K562 (cell line): ENCODE results near the gene TXNRD2. TPM values are rescaled to one million over a fixed set of nuclear protein-coding genes. Genes with fewer than 3 reads are reported as not detected.

Experiments used
- BDP1 ChIP-seq: IDR thresholded peaks from 3 replicates; pipeline ENCODE4 v1.6.1; 2011; ENCODE audit not compliant: insufficient read length, insufficient read depth
- COPS2 ChIP-seq: fragments of 450-650 bp; conservative IDR thresholded peaks from 2 replicates; pipeline ENCODE4 v1.6.1; 2016; ENCODE audit warnings: mild to moderate bottlenecking, moderate library complexity
- LARP7 ChIP-seq: fragments of 450-650 bp; IDR thresholded peaks from 2 replicates; pipeline ENCODE4 v1.6.1; 2016
- MEIS2 ChIP-seq: fragments of 450-650 bp; IDR thresholded peaks from 2 replicates; pipeline ENCODE4 v1.6.1; 2014; ENCODE audit warnings: mild to moderate bottlenecking; ENCODE audit not compliant: partially characterized antibody
- PRPF4 ChIP-seq: fragments of 200-400 bp; formaldehyde crosslinking; IDR thresholded peaks from one replicate; pipeline ENCODE4 v1.6.1; 2017; ENCODE audit warnings: low read length, low read depth, mild to moderate bottlenecking; ENCODE audit not compliant: insufficient read depth, poor library complexity, severe bottlenecking
- PTRF ChIP-seq: fragments of 450-650 bp; IDR thresholded peaks from 2 replicates; pipeline ENCODE4 v1.6.1; 2016; ENCODE audit warnings: mild to moderate bottlenecking, missing genetic modification characterization, missing compliant biosample characterization
- RBBP5 ChIP-seq: fragments of 200-600 bp; sonication (generic); IDR thresholded peaks from 2 replicates; pipeline ENCODE4 v1.6.1; 2012; ENCODE audit warnings: borderline replicate concordance, mild to moderate bottlenecking, low read length, control low read depth, inconsistent platforms; ENCODE audit not compliant: insufficient read depth, poor library complexity, severe bottlenecking
- polyA plus RNA-seq, 8 experiments: library from polyadenylated mRNA; depleted of rRNA in 4 of 8; stranded (reverse) in 5 of 8; unstranded in 3 of 8; fragments of >200 nt; fragmentation: Nextera tagmentation in 2 of 8; fragmentation: Illumina TruSeq in 1 of 8; extraction: Ambion mirVana in 2 of 8; extraction: Trizol in 1 of 8; gene quantifications; 2 replicates each; pipeline versions ENCODE4 v1.2.1 to v1.2.3, GENCODE V29; 2011 to 2014; ENCODE audit warnings: inconsistent platforms in 1 of 8, missing spikeins in 1 of 8
- total RNA-seq, 7 experiments: library from RNA; depleted of rRNA in 6 of 7; stranded (reverse); fragments of >200 nt in 6 of 7; fragmentation: Illumina TruSeq in 2 of 7; extraction: Trizol in 2 of 7; gene quantifications; 2 replicates each; pipeline versions ENCODE4 v1.2.1 to v1.2.3, GENCODE V29; 2011 to 2021; ENCODE audit warnings: low replicate concordance in 1 of 7
- TF ChIP-seq, protein P1 (sequence below): fragments of 450-650 bp; IDR thresholded peaks from 2 replicates; pipeline ENCODE4 v1.6.1; 2014; ENCODE audit warnings: low read depth, mild to moderate bottlenecking, moderate library complexity, borderline replicate concordance

Gene TXNRD2
- total and polyA plus RNA-seq, 9 of the 15 experiments (the other 6 are each of a cell fraction or from before 2014, with no cell fraction given): 3.3 to 80.2 (median 49.4) TPM

GRCh38 chr22:19964701-19965386 is 23.2 kb upstream of the TXNRD2 start (continued):
- TF ChIP-seq RBBP5 (no peak), COPS2 (no peak), PRPF4 (no peak), MEIS2 (no peak), BDP1 (no peak), LARP7 (no peak), PTRF (tag) (no peak)
- TF ChIP-seq, protein P1, sequence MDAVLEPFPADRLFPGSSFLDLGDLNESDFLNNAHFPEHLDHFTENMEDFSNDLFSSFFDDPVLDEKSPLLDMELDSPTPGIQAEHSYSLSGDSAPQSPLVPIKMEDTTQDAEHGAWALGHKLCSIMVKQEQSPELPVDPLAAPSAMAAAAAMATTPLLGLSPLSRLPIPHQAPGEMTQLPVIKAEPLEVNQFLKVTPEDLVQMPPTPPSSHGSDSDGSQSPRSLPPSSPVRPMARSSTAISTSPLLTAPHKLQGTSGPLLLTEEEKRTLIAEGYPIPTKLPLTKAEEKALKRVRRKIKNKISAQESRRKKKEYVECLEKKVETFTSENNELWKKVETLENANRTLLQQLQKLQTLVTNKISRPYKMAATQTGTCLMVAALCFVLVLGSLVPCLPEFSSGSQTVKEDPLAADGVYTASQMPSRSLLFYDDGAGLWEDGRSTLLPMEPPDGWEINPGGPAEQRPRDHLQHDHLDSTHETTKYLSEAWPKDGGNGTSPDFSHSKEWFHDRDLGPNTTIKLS: no peak
